GM12891 (cell line): Measurements from ENCODE around the gene KCNQ2.

Experiments used
- DNase-seq: peaks from one replicate; pipeline ENCODE4 v3.0.0; 2011; ENCODE audit warnings: low spot score; ENCODE audit not compliant: insufficient read length
- FAIRE-seq: peaks from 2 replicates; lab custom pipeline; 2011; peaks lifted over from hg19 to GRCh38; lab: Jason Lieb, UNC
- PAX5 ChIP-seq: IDR thresholded peaks from 2 replicates; pipeline ENCODE4 v1.6.1; 2011; ENCODE audit warnings: low read length, moderate library complexity, mild to moderate bottlenecking; ENCODE audit not compliant: insufficient read depth, severe bottlenecking
- POLR2A ChIP-seq: IDR thresholded peaks from 2 replicates; pipeline ENCODE4 v1.6.1; 2011; ENCODE audit warnings: low read depth, low read length, control low read depth
- POLR2AphosphoS5 ChIP-seq: IDR thresholded peaks from 2 replicates; pipeline ENCODE4 v1.6.1; 2011; ENCODE audit warnings: low read depth, low read length, control low read depth
- POU2F2 ChIP-seq: IDR thresholded peaks from 2 replicates; pipeline ENCODE4 v1.6.1; 2011; ENCODE audit warnings: low read depth, mild to moderate bottlenecking, control low read depth, low read length, moderate library complexity
- SPI1 ChIP-seq: IDR thresholded peaks from 2 replicates; pipeline ENCODE4 v1.6.1; 2011; ENCODE audit warnings: low read depth, low read length, control low read depth
- TAF1 ChIP-seq: IDR thresholded peaks from 2 replicates; pipeline ENCODE4 v1.6.1; 2011; ENCODE audit warnings: low read depth, low read length, control low read depth

The KCNQ2 gene

GRCh38 chr20:63352811-63353221 is 119.6 kb downstream of the KCNQ2 start:
- TF ChIP-seq SPI1: no peak
- no peak for TF ChIP-seq TAF1
- TF ChIP-seq PAX5: no peak
- TF ChIP-seq POLR2AphosphoS5: no peak
- no peak for DNase-seq
- FAIRE-seq: no peak

GRCh38 chr20:63351811-63352591 is 120.5 kb downstream of the KCNQ2 start:
- FAIRE-seq (no peak), DNase-seq (no peak)
- TF ChIP-seq SPI1 (no peak), POLR2AphosphoS5 (no peak), PAX5 (no peak), POU2F2 (no peak), TAF1 (no peak), POLR2A (no peak)

GRCh38 chr20:63351326-63351700 is 121.1 kb downstream of the KCNQ2 start:
- FAIRE-seq (no peak), DNase-seq (no peak)
- TF ChIP-seq TAF1: no peak
- no peak for TF ChIP-seq POU2F2
- no peak for TF ChIP-seq SPI1
- no peak for TF ChIP-seq POLR2AphosphoS5
- TF ChIP-seq POLR2A: no peak
- TF ChIP-seq PAX5: no peak

- no peak for FAIRE-seq
- TF ChIP-seq POU2F2 (no peak), SPI1 (no peak), POLR2AphosphoS5 (no peak), TAF1 (no peak), POLR2A (no peak), PAX5 (no peak)
- no peak for DNase-seq
Observed at GRCh38 chr20:63350597-63351325, 121.7 kb downstream of the KCNQ2 start.
